GM06990 (cell line): ENCODE results near the gene UFSP2.

Experiments used
- DNase-seq: peaks from one replicate; pipeline ENCODE4 v3.0.0-alpha.2; 2011; ENCODE audit not compliant: insufficient read length; ENCODE audit errors: extremely low read depth
- H3K27me3 ChIP-seq: replicated peaks from 2 replicates; pipeline ENCODE4 v1.6.0; 2011; ENCODE audit warnings: low read length; ENCODE audit not compliant: control insufficient read depth, insufficient read depth
- H3K36me3 ChIP-seq: 2 replicates; pipeline ENCODE4 v1.5.1; 2011; ENCODE audit warnings: low read length; ENCODE audit not compliant: control insufficient read depth, insufficient read depth
- H3K4me3 ChIP-seq: replicated peaks from 2 replicates; pipeline ENCODE4 v1.5.1; 2011; ENCODE audit warnings: low read depth, mild to moderate bottlenecking, control low read depth, low read length
- TF ChIP-seq, protein P1 (sequence below): IDR thresholded peaks from 2 replicates; pipeline ENCODE4 v1.5.1; 2011; ENCODE audit warnings: low read length, control low read depth, mild to moderate bottlenecking, inconsistent platforms; ENCODE audit not compliant: insufficient read depth, poor library complexity, severe bottlenecking

UFSP2 gene

DNA sequence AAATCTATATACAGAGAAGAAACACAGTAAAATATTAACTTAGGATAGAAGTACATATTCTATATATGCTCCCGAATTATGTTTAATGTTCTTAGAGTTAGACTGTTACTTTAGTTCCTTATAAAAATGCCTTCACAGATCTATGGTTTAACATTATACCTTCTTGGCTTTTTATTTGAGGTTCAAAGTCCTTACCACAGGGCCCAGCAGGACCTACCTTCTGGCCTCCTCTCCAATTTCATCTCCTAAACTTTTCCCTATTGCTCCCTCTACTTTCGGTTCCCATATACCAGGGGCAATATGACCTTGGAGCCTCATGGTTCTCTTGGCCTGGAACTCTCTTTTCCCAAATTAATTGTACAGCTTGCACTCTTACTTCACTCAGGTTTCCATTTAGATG lies 17.3 kb downstream of the UFSP2 start:
- TF ChIP-seq, protein P1, sequence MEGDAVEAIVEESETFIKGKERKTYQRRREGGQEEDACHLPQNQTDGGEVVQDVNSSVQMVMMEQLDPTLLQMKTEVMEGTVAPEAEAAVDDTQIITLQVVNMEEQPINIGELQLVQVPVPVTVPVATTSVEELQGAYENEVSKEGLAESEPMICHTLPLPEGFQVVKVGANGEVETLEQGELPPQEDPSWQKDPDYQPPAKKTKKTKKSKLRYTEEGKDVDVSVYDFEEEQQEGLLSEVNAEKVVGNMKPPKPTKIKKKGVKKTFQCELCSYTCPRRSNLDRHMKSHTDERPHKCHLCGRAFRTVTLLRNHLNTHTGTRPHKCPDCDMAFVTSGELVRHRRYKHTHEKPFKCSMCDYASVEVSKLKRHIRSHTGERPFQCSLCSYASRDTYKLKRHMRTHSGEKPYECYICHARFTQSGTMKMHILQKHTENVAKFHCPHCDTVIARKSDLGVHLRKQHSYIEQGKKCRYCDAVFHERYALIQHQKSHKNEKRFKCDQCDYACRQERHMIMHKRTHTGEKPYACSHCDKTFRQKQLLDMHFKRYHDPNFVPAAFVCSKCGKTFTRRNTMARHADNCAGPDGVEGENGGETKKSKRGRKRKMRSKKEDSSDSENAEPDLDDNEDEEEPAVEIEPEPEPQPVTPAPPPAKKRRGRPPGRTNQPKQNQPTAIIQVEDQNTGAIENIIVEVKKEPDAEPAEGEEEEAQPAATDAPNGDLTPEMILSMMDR: no peak
- no peaks in the 10 kb centered on the region; the same call in none of the 2 replicates for H3K36me3 ChIP-seq
- no peak overlapping the region for H3K4me3 ChIP-seq
- H3K27me3 ChIP-seq: no peaks in the 10 kb centered on the region
- no peak for DNase-seq

DNA sequence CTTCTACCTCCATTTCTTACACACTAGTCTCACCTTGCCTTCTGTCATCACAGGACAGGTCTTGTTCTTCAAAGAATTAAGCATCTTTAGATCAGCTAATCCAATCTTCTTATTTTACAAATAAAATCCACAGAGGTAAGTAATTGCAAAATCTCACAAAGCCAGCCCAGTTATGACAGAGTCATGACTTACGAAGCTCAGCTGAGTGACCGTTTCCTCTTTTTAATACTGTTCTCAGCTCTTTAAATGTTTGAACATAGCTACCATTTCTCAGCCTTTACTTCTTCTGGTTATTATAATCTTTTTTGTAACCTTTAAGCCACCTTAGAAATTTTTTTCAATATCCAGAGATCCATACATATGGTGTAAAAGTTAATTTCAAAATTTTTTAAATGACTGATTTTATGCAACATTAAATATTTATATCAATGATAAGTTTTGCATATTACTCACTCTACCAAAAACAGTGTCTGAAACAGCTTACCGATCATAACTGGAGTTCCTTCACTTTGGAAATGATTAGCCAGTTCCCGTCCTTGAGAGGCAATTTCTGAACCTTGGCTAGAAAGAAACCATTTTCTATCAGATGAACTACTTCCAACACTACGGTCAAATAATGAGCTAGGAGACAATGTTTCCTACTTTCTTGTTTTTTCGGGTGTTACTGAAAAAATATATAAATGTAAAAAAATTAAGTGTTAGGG lies 20.3 kb downstream of the UFSP2 start:
- peaks cover 1% of the 10 kb centered on the region for H3K36me3 ChIP-seq
- TF ChIP-seq, protein P1: no peak
- DNase-seq: no peak

DNA sequence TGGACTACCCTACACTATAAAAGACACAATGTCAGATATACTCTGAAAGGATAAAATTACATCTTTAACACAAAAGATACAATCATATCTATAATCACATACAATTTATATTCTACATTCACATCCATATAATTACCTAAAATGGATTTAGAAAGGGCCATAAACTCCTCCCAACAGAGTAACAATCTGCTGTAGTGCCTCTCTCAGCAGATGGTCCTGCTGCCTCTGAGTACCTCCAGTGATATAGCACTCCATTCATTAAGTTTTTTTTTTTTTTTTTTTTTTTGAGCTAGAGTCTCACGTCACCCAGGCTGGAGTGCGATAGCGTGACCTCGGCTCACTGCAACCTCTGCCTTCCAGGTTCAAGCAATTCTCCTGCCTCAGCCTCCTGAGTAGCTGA lies 21.7 kb downstream of the UFSP2 start:
- DNase-seq: no peak
- H3K27me3 ChIP-seq: no peaks in the 10 kb centered on the region
- peaks cover 1% of the 10 kb centered on the region for H3K36me3 ChIP-seq
- TF ChIP-seq, protein P1: no peak
- H3K4me3 ChIP-seq: no peak overlapping the region

More for the DNA sequence above, 20.3 kb downstream of the UFSP2 start:
- H3K27me3 ChIP-seq: no peaks in the 10 kb centered on the region
- no peak overlapping the region for H3K4me3 ChIP-seq

DNA sequence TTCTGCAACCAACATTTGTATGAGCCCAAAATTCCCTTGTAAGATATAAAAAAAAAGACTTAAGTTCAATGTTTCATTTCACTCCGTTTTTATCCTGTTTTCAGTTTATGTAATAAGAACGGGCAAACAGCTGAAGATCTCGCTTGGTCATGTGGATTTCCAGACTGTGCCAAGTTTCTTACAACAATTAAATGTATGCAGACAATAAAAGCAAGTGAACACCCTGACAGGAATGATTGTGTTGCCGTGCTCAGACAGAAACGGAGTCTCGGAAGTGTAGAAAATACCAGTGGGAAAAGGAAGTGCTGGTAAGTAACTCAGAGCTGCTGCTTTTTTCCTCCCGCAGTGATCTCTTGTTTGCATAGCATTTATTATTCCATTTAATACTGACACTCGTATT lies 26.3 kb downstream of the UFSP2 start:
- no peak for DNase-seq
- no peak overlapping the region for H3K4me3 ChIP-seq
- TF ChIP-seq, protein P1: no peak
- H3K27me3 ChIP-seq: no peaks in the 10 kb centered on the region
- peaks cover 1% of the 10 kb centered on the region for H3K36me3 ChIP-seq

DNA sequence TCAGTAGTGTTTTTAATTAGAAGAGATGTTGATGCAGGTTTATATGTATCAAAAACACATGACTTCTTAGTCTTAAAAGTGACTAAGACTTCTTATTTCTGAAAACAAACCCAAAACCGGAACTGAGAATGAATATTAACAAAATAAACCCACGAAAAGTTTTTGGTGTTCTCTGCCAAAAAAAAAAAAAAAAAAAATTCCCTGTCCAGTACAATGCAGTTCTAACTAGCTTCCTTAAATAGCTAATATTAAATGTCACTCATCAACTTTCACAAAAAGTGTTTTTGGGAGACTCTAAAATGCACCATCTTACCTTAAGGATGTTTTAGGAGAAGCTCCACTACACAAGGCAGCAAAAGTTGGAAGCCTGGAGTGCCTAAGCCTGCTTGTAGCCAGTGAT lies 27.1 kb downstream of the UFSP2 start:
- peak overlapping the region; percentile 41 for H3K4me3 ChIP-seq
- H3K36me3 ChIP-seq: peaks cover 1% of the 10 kb centered on the region
- DNase-seq: no peak
- H3K27me3 ChIP-seq: no peaks in the 10 kb centered on the region
- TF ChIP-seq, protein P1: no peak
